Suprapubic skin (tissue), 3 donors: ENCODE data around the gene SHROOM3.

Source experiments
- CTCF ChIP-seq, 2 donors: fragments of 200-600 bp in 1 of 2; fragments of 450-650 bp in 1 of 2; sonication (generic) in 1 of 2; IDR thresholded peaks; one replicate each; pipeline ENCODE4 v1.5.1; 2016 to 2019; ENCODE audit warnings: antibody characterized with exemption in 2 of 2, mild to moderate bottlenecking in 1 of 2, moderate library complexity in 1 of 2
- POLR2A ChIP-seq, 2 donors: fragments of 450-650 bp; IDR thresholded peaks; one replicate each; pipeline ENCODE4 v1.6.1; 2017; ENCODE audit warnings: antibody characterized with exemption in 2 of 2, mild to moderate bottlenecking in 2 of 2, moderate library complexity in 2 of 2

GRCh38 chr4:76600447-76600846, 165.4 kb downstream of the SHROOM3 start:
- no peak for TF ChIP-seq CTCF (IDR thresholded peaks at IDR 0.05)
- TF ChIP-seq POLR2A (IDR thresholded peaks at IDR 0.05) = no peak
